LNCAP (cell line): ENCODE measurements around the gene RAB37.

Experiments used
- CTCF ChIP-seq: fragments of 450-650 bp; IDR thresholded peaks from 2 replicates; pipeline ENCODE4 v1.5.1; 2017; ENCODE audit warnings: mild to moderate bottlenecking

Gene RAB37

GRCh38 chr17:74712756-74713155, 24.3 kb upstream of the RAB37 start, which contains the start of gene CD300LF:
CD300LF (minus strand) TSS chr17:74712923; CDS start chr17:74712866, 57 bp downstream.
- TF ChIP-seq CTCF: no peak

GRCh38 chr17:74713171-74713755, 23.8 kb upstream of the RAB37 start:
- TF ChIP-seq CTCF: no peak

GRCh38 chr17:74715144-74715543, 21.9 kb upstream of the RAB37 start:
- TF ChIP-seq CTCF: no peak

GRCh38 chr17:74720506-74720905, 16.6 kb upstream of the RAB37 start:
- no peak for TF ChIP-seq CTCF

GRCh38 chr17:74722782-74723181, 14.3 kb upstream of the RAB37 start:
- no peak for TF ChIP-seq CTCF

GRCh38 chr17:74723891-74724290, 13.2 kb upstream of the RAB37 start:
- no peak for TF ChIP-seq CTCF

GRCh38 chr17:74725111-74725510, 11.9 kb upstream of the RAB37 start:
- no peak for TF ChIP-seq CTCF
